IPS DF 6.9 (cell line): ENCODE data around the gene POR.
"Not testable (repeated sequence)": the region's sequence is repeated elsewhere in the genome, so short reads cannot be mapped to it uniquely, and the experiment has no call there.

ENCODE experiments used
- DNase-seq: peaks from one replicate; pipeline ENCODE4 v3.0.0-alpha.2; 2013; ENCODE audit warnings: low read depth, low spot score
- H3K27ac ChIP-seq: one replicate; pipeline ENCODE4 v1.5.1; 2013; ENCODE audit warnings: low read length, control low read depth
- H3K27me3 ChIP-seq: 2 replicates; pipeline ENCODE4 v1.6.1; 2013; ENCODE audit warnings: mild to moderate bottlenecking, low read length; ENCODE audit not compliant: control insufficient read depth, insufficient read depth
- H3K36me3 ChIP-seq: 2 replicates; pipeline ENCODE4 v1.6.1; 2013; ENCODE audit warnings: low read length; ENCODE audit not compliant: control insufficient read depth, insufficient read depth
- H3K4me1 ChIP-seq: 2 replicates; pipeline ENCODE4 v1.6.1; 2013; ENCODE audit warnings: low read length; ENCODE audit not compliant: control insufficient read depth, insufficient read depth
- H3K4me3 ChIP-seq: 2 replicates; pipeline ENCODE4 v1.5.1; 2013; ENCODE audit warnings: mild to moderate bottlenecking, low read length
- H3K9me3 ChIP-seq: 2 replicates; pipeline ENCODE4 v1.6.1; 2013; ENCODE audit warnings: low read length, inconsistent platforms; ENCODE audit not compliant: control insufficient read depth, insufficient read depth
- WGBS: extraction: QIAGEN DNeasy Blood & Tissue Kit; methylation state at CpG from one replicate; pipeline ENCODE4 v1.1.7; 2013; ENCODE audit warnings: mixed read lengths, missing lambda C conversion rate; ENCODE audit not compliant: insufficient read length, insufficient coverage; 5-methylcytosine and 5-hydroxymethylcytosine counted together

Gene POR

DNA sequence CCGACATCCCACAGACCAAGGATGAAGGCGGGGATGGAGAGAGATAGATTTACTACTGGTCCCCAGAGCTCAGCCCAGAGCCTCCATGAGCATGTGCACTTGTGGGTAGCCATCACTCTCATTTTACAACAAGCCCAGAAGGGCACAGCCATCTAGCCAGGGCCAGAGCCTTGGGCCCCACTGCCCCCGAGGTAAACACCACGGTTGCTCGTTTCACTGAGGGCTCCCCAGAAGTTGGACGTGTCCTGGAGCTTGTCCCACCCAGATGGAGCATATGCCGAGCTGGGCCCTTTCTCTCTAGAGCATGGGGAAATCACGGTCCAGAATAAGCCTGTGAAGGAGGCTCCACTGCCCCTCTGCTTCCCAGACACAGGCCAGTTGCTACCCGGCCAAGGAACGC is 88.4 kb downstream of the POR start:
- Histone ChIP-seq H3K9me3 (no peaks in the 10 kb centered on the region), H3K27me3 (no peaks in the 10 kb centered on the region), H3K4me3 (no peak overlapping the region), H3K36me3 (0 out of 2 replicates have a peak, but pooled peaks cover 6% of the 10 kb centered on the region), H3K27ac (no peak overlapping the region), H3K4me1 (no peaks in the 10 kb centered on the region)
- DNase-seq = no peak
- no CpG with 5 or more reads among the region's 10 CpGs for WGBS

DNA sequence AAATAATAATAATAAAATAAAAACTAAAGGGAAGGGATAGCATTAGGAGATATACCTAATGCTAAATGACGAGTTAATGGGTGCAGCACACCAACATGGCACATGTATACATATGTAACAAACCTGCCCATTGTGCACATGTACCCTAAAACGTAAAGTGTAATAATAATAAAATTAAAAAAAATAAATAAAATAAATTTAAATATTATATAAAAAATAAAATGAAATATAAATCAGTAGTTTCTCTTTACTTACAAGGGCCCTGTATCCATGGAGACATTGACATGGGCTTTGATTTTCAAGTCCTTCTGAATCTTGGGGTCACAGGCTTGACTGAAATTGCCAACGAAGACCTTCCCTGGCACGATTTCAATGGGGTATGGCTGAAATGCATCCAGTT is 90.0 kb downstream of the POR start:
- not testable (repeated sequence) for H3K27me3 ChIP-seq, H3K27ac ChIP-seq, DNase-seq, H3K4me1 ChIP-seq, H3K36me3 ChIP-seq, H3K4me3 ChIP-seq, H3K9me3 ChIP-seq
- WGBS = no CpG with 5 or more reads among the region's 4 CpGs

DNA sequence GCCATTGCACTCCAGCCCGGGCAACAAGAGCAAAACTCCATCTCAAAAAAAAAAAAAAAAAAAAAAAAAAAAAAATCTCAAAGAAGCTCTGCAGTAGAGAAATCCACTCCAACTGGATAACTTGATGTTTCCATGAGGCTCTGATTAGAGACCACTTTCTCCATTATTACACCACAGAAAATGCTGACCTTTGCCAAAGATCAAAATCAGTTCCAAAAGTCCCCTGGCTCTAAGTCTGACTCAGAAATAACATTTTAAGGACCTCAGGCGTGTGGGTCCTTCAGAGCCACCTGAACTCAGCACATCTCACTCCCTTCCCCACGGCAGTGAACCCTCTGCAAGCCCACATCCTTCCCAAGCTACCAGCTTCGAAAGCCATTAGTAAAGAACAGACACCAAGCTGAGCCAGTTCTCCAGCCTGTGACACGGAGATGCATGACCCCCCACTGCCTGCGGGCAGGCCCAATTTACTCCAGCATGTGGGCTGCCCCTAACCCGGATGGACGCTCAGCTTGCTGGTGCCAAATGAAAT is 93.3 kb downstream of the POR start:
- Histone ChIP-seq H3K27me3 (no peaks in the 10 kb centered on the region), H3K4me3 (no peak overlapping the region), H3K36me3 (peaks cover 2% of the 10 kb centered on the region; the same call in 1 of the 2 replicates), H3K4me1 (no peaks in the 10 kb centered on the region), H3K9me3 (no peaks in the 10 kb centered on the region), H3K27ac (no peak overlapping the region)
- no CpG with 5 or more reads among the region's 8 CpGs for WGBS
- DNase-seq = no peak

DNA sequence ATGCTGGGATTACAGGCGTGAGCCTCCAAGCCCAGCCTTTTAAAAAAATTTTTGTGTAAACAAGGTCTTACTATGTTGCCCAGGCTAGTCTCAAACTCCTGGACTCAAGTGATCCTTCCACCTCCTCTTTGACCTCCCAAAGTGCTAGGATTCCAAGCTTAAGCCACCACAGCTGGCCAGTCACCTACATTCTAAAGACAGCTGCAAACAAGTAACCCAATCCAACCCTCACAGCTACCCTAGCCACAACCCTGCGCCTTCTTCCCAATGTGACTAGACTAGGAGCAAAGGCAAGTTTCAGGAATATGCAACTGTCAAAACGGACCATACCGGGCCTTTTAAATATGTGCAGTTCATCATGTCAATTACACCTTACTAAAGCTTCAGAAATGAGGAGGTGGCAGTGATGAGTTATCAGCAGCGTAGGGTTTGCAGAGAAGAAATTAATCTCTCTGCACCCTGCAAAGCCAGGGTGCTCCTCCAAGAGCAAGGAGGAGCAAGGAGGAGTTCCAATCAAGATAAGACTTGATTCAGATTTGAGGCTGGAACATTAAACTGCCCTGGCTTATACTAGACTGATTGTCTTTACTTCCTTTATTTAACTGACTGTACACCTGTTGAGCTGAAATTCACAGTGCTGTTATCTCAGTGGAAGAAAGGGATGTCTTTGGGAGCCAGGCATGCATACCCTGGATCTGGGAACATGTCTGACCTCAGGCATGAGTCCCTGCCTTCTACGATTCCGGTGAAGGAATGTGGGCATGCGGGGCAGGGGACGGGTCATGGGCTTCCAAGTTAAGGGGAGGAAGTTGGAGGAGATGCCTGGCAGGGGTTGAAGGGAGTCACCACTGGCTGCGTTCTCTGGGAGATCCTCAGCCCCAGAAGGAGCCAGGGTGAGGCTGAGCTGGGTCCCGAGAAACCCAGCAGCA is 95.0 kb downstream of the POR start:
- H3K4me3 ChIP-seq = no peak overlapping the region
- H3K27me3 ChIP-seq = no peaks in the 10 kb centered on the region
- H3K4me1 ChIP-seq = no peaks in the 10 kb centered on the region
- no peaks in the 10 kb centered on the region for H3K9me3 ChIP-seq
- H3K36me3 ChIP-seq = peaks cover 2% of the 10 kb centered on the region; the same call in 1 of the 2 replicates
- no peak overlapping the region for H3K27ac ChIP-seq
- no peak for DNase-seq
- WGBS = no CpG with 5 or more reads among the region's 11 CpGs

DNA sequence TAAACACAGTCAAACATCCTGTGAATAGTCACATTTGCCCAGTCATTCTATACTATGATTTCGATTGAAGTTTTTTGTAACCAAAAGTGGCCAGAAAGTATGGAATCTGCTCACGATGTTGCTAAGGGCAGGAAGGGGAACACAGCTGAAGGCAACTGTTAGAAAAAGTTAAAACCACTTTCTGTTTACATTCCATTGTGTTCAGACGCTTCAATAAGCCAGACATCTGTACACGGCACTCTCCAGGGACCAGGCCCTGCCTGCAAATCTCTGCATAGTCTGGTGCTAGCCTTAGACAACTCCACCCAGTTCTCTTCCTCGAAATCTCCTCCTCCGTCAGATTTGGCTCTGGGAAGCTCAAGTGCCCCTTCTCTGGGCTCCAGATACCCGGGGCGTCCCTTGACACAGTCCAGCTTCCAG is 96.5 kb downstream of the POR start:
- H3K4me3 ChIP-seq = no peak overlapping the region
- no CpG with 5 or more reads among the region's 8 CpGs for WGBS
- no peaks in the 10 kb centered on the region for H3K9me3 ChIP-seq
- no peaks in the 10 kb centered on the region for H3K4me1 ChIP-seq
- DNase-seq = no peak
- no peak overlapping the region for H3K27ac ChIP-seq
- H3K36me3 ChIP-seq = no peaks in the 10 kb centered on the region; the same call in 1 of the 2 replicates
- no peaks in the 10 kb centered on the region for H3K27me3 ChIP-seq

DNA sequence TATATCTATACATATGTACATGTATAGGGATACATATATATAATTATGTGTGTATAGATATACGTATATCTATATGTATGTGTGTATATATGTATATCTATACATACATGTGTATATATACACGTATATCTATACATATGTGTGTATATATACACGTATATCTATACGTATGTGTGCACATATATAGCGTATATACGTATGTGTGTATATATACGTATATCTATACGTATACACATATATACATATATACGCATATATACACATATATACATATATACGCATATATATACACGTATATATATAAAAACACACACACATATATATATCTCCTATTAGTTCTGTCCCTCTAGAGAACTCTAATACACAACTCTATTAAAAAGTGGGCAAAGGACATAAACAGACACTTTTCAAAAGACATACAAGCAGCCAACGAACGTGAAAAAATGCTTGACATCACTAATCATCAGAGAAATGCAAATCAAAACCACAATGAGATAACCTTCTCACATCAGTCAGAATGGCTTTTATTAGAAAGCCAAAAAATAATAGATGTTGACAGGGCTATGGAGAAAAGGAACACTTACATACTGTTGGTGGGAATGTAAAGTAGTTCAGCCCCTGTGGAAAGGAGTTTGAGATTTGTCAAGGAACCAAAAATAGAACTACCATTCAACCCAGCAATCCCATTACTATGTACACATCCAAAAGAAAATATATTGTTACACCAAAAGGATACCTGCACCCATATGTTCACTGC is 101.4 kb downstream of the POR start:
- Histone ChIP-seq H3K27ac (no peak overlapping the region), H3K9me3 (no peaks in the 10 kb centered on the region), H3K36me3 (no peaks in the 10 kb centered on the region; the same call in 1 of the 2 replicates), H3K4me1 (no peaks in the 10 kb centered on the region), H3K27me3 (no peaks in the 10 kb centered on the region), H3K4me3 (no peak overlapping the region)
- WGBS = 100% methylated on average over 3 of the region's 13 CpGs
- no peak for DNase-seq

DNA sequence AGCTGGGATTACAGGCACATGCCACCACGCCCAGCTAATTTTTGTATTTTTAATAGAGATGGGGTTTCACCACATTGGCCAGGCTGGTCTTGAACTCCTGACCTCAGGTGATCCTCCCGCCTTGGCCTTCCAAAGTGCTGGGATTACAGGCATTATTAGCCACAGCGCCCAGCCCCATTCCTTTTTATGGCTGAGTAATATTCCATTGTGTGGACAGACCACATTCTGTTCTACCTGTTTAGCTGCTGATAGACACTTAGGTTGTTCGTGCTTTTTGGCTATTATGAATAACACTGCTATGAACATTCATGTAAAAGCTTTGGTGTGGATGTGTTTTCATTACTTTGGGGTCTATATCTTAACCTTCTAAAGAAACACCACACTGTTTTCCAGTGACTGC is 103.6 kb downstream of the POR start:
- H3K4me1 ChIP-seq, H3K4me3 ChIP-seq, H3K27me3 ChIP-seq, H3K36me3 ChIP-seq, H3K27ac ChIP-seq, H3K9me3 ChIP-seq, DNase-seq: not testable (repeated sequence)
- WGBS = no CpG with 5 or more reads among the region's 4 CpGs

DNA sequence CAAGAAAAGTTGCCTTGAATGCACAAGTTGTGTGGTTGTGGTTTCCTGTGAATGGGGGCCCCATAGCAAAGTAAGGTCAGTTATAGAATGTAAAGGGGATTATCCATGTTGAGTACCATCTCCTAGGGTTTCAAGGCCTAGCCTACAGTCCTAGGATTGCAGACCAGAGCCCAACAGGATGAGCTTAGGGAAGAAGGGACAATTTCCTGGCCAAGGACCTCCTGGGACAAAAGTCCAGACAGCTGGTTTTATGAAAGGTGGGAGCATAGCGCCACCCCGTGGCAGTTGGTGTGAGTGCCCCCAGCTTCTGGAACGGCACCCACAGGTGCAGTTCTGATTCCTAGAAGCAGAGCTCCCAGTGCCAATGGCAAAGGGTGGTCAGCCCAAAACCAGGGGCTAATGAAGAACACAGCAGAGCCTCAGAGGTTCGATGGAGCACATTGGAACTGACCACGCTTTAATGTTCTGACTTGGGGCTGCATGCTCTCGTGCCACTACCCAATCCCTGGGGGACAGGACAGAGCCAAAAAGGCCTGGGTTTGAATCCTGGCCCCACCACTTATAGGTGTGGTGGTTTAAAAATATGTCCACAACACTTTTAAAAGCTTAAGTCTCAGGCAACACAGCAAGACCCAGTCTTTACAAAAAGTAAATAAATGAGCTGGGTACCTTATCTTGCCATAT is 105.2 kb downstream of the POR start:
- no peaks in the 10 kb centered on the region; the same call in 1 of the 2 replicates for H3K36me3 ChIP-seq
- DNase-seq = peak; percentile 37
- H3K27ac ChIP-seq = no peak overlapping the region
- no peaks in the 10 kb centered on the region for H3K9me3 ChIP-seq
- H3K4me1 ChIP-seq = no peaks in the 10 kb centered on the region
- no CpG with 5 or more reads among the region's 6 CpGs for WGBS
- no peak overlapping the region for H3K4me3 ChIP-seq
- no peaks in the 10 kb centered on the region for H3K27me3 ChIP-seq

DNA sequence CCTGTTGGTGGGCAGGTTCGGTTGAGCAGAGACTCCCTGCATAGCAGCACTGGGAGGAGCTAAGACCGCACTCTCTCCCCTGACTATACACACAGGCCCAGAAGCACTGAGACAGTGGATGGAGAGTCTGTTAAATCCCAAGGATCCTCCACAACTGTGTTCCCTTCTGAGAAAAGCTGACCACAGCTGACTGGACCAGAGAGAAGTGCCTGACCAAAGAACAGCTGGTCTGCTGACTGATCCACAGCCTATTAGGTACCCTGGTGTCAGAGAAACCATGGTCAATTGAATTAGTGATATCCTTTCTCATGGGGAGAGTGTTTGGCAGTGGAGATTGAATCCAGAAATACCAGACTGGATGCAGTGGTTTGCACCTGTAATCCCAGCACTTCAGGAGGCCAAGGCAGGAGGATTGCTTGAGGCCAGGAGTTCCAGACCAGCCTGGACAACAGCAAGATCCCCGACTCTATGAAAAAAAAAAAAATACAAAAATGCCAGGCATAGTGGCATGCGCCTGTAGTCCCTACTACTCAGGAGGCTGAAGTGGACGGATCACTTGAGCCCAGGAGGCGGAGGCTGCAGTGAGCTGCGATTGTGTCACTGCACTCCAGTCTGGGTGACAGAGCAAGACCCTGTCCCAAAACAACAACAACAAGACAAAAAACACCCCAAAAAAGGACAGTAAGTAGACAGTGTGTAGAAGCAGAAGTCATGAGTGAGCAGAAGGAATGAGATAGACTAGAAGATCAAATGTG is 107.2 kb downstream of the POR start:
- WGBS = no CpG with 5 or more reads among the region's 7 CpGs
- Histone ChIP-seq H3K9me3 (no peaks in the 10 kb centered on the region), H3K27me3 (no peaks in the 10 kb centered on the region), H3K36me3 (no peaks in the 10 kb centered on the region; the same call in 1 of the 2 replicates), H3K27ac (no peak overlapping the region), H3K4me1 (no peaks in the 10 kb centered on the region), H3K4me3 (no peak overlapping the region)
- DNase-seq = no peak
